SU-DHL-6 (cell line): ENCODE data around the gene MAP4K2.

ENCODE experiments used
- H2AFZ ChIP-seq: fragments of 200-600 bp; sonication (generic); 2 replicates; pipeline ENCODE4 v1.6.1; 2014; ENCODE audit warnings: low read depth, mild to moderate bottlenecking, moderate library complexity, mixed read lengths, antibody characterized with exemption, low read length; ENCODE audit not compliant: severe bottlenecking
- H3F3A ChIP-seq: fragments of 200-600 bp; shearing (Covaris generic); 2 replicates; pipeline ENCODE4 v1.6.0; 2016; ENCODE audit warnings: antibody characterized with exemption, mild to moderate bottlenecking; ENCODE audit not compliant: insufficient read depth
- H3K27ac ChIP-seq: fragments of 200-600 bp; sonication (generic); 2 replicates; pipeline ENCODE4 v1.5.1; 2016; ENCODE audit warnings: low read depth, mild to moderate bottlenecking, low read length, moderate library complexity, mixed read lengths
- H3K27me3 ChIP-seq: fragments of 200-600 bp; sonication (generic), shearing (Covaris generic); 2 replicates; pipeline ENCODE4 v1.6.0; 2014; ENCODE audit warnings: mild to moderate bottlenecking, low read length
- H3K36me3 ChIP-seq: fragments of 200-600 bp; sonication (generic); 2 replicates; pipeline ENCODE4 v1.6.1; 2014; ENCODE audit warnings: mild to moderate bottlenecking, low read length, mixed read lengths
- H3K4me2 ChIP-seq: fragments of 300-600, 200-600 bp; shearing (Covaris generic), sonication (generic); 2 replicates; pipeline ENCODE4 v1.6.0; 2014; ENCODE audit warnings: low read length, low read depth, mild to moderate bottlenecking; ENCODE audit not compliant: poor library complexity, severe bottlenecking
- H3K4me3 ChIP-seq: fragments of 200-600 bp; sonication (generic); 2 replicates; pipeline ENCODE4 v1.5.1; 2014; ENCODE audit warnings: antibody characterized with exemption, low read length, mild to moderate bottlenecking, mixed read lengths; ENCODE audit not compliant: insufficient read depth, poor library complexity, severe bottlenecking
- H3K79me2 ChIP-seq: fragments of 200-600 bp; sonication (generic); 2 replicates; pipeline ENCODE4 v1.6.1; 2014; ENCODE audit warnings: mild to moderate bottlenecking, low read length, moderate library complexity; ENCODE audit not compliant: insufficient read depth
- H3K9ac ChIP-seq: fragments of 200-600 bp; sonication (generic); 2 replicates; pipeline ENCODE4 v1.7.0; 2014; ENCODE audit warnings: mild to moderate bottlenecking, low read length
- H3K9me2 ChIP-seq: fragments of 200-600 bp; sonication (generic); replicated peaks from 2 replicates; pipeline ENCODE4 v1.6.1; 2014; ENCODE audit warnings: low read length; ENCODE audit not compliant: insufficient read depth
- H3K9me3 ChIP-seq: fragments of 200-600 bp; sonication (generic); 2 replicates; pipeline ENCODE4 v1.6.1; 2014; ENCODE audit warnings: low read length, mixed read lengths; ENCODE audit not compliant: insufficient read depth
- H4K20me1 ChIP-seq: fragments of 200-600 bp; sonication (generic); 2 replicates; pipeline ENCODE4 v1.6.1; 2014; ENCODE audit warnings: low read depth, mild to moderate bottlenecking, antibody characterized with exemption, low read length, moderate library complexity, mixed read lengths
- EZH2phosphoT487 ChIP-seq: fragments of 200-600 bp; sonication (generic), shearing (Covaris generic); conservative IDR thresholded peaks from 2 replicates; pipeline ENCODE4 v1.6.1; 2018; ENCODE audit warnings: mild to moderate bottlenecking, antibody characterized with exemption, low read length, moderate library complexity, mixed read lengths
- TF ChIP-seq, protein P1 (sequence below): fragments of 200-600 bp; sonication (generic); IDR thresholded peaks from one replicate; pipeline ENCODE4 v1.5.1; 2017; ENCODE audit warnings: antibody characterized with exemption, mild to moderate bottlenecking, low read length, moderate library complexity; ENCODE audit not compliant: insufficient read depth, poor library complexity, severe bottlenecking

Gene MAP4K2

DNA sequence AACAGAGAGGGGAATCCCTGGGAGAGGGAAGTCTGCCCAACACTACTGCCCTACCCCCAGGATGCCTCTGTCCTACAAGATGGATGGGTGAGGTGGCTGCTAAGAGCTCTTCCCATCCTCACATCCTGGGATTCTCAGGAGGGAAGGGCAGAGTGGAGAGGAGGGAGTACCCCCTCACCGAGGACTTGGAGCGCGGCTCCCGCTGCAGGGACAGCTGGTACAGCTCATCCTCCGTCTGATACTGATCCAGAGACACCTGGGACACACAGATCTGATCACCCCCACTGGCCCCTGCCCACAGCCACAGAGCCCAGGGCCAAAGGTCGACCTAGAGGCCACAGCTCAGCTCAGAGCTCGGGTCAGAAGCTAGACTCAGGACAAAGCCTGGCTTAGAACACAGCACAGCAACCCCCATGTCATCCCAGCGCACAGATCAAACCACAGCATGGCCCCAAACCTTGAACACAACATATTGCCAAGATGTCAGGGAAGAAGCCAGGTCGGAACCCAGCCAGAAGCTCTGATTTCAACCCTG, 67.2 kb downstream of the MAP4K2 start:
- H3K27ac ChIP-seq = no peak overlapping the region
- H3K79me2 ChIP-seq = no peaks in the 10 kb centered on the region
- no peak overlapping the region for H2AFZ ChIP-seq
- no peaks in the 10 kb centered on the region for H3K36me3 ChIP-seq
- no peak overlapping the region for H3K4me3 ChIP-seq
- no peaks in the 10 kb centered on the region for H4K20me1 ChIP-seq
- H3K9ac ChIP-seq = no peak overlapping the region
- no peaks in the 10 kb centered on the region for H3K27me3 ChIP-seq
- no peaks in the 10 kb centered on the region for H3F3A ChIP-seq
- H3K9me3 ChIP-seq = no peaks in the 10 kb centered on the region
- TF ChIP-seq, protein P1, sequence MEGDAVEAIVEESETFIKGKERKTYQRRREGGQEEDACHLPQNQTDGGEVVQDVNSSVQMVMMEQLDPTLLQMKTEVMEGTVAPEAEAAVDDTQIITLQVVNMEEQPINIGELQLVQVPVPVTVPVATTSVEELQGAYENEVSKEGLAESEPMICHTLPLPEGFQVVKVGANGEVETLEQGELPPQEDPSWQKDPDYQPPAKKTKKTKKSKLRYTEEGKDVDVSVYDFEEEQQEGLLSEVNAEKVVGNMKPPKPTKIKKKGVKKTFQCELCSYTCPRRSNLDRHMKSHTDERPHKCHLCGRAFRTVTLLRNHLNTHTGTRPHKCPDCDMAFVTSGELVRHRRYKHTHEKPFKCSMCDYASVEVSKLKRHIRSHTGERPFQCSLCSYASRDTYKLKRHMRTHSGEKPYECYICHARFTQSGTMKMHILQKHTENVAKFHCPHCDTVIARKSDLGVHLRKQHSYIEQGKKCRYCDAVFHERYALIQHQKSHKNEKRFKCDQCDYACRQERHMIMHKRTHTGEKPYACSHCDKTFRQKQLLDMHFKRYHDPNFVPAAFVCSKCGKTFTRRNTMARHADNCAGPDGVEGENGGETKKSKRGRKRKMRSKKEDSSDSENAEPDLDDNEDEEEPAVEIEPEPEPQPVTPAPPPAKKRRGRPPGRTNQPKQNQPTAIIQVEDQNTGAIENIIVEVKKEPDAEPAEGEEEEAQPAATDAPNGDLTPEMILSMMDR = no peak
- no peak for TF ChIP-seq EZH2phosphoT487
- H3K9me2 ChIP-seq = no peaks in the 10 kb centered on the region
- no peak overlapping the region for H3K4me2 ChIP-seq
